Measurements from ENCODE around the gene NPPA.

Gene NPPA

DNA sequence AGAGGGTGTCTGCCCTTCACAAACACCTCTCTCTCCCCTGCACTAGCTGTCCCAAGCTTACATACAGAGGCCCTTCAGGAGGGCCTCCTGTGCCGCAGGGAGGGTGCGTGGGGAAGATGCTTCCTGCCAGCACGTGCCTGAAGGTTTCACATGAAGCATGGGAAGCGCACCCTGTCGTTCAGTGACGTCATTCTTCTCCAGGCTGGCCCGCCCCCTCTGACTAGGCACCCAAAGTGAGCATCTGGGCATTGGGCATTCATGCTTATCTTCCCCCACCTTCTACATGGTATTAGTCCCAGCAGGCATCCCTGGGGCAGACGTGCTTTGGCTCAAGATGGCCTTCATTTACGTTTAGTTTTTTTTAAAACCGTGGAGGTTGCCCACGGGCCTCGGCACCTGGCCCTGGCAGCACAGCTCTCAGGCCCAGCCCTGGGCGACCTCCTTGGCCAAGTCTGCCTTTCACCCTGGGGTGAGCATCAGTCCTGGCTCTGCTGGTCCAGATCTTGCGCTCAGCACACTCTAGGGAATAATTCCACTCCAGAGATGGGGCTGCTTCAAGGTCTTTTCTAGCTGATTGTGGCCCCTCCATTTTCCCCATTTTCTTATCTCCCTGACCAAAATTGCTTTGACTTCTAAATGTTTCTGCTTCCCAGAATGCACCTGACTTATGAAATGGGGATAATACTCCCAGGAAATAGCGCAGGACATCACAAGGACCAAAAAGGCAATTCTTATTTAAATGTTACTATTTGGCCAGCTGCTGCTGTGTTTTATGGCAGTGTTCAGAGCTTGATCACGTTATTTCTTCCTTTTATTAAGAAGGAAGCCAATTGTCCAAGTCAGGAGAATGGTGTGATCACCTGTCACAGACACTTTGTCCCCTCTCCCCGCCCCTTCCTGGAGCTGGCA is 6.1 kb downstream of the NPPA start:
- DNase-seq = no peak

DNA sequence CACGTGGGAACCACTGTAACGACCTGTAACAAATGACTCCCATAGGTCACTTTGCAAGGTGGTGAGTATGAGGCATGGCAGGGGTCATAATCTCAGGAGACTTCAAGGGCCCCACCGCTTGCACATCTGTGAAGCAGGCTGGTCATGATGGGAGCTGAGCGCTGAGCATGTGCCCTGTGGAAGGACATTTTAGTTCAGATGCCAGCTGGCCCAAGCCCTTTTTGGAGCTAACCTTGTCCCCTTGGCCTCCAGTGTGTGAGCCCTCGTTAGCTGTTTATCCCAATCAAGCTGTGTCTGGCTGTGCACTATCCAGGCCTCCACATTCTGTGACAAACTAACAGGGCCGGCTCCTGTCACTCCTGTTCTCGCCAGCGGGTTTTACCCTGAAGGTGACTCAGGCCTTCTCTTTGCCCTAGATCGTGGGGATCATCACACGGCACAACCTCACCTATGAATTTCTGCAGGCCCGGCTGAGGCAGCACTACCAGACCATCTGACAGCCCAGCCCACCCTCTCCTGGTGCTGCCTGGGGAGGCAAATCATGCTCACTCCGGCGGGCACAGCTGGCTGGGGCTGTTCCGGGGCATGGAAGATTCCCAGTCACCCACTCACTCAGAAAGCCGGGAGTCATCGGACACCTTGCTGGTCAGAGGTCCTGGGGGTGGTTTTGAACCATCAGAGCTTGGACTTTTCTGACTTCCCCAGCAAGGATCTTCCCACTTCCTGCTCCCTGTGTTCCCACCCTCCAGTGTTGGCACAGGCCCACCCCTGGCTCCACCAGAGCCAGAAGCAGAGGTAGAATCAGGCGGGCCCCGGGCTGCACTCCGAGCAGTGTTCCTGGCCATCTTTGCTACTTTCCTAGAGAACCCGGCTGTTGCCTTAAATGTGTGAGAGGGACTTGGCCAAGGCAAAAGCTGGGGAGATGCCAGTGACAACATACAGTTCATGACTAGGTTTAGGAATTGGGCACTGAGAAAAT is 7.6 kb downstream of the NPPA start:
- no peak for DNase-seq

DNA sequence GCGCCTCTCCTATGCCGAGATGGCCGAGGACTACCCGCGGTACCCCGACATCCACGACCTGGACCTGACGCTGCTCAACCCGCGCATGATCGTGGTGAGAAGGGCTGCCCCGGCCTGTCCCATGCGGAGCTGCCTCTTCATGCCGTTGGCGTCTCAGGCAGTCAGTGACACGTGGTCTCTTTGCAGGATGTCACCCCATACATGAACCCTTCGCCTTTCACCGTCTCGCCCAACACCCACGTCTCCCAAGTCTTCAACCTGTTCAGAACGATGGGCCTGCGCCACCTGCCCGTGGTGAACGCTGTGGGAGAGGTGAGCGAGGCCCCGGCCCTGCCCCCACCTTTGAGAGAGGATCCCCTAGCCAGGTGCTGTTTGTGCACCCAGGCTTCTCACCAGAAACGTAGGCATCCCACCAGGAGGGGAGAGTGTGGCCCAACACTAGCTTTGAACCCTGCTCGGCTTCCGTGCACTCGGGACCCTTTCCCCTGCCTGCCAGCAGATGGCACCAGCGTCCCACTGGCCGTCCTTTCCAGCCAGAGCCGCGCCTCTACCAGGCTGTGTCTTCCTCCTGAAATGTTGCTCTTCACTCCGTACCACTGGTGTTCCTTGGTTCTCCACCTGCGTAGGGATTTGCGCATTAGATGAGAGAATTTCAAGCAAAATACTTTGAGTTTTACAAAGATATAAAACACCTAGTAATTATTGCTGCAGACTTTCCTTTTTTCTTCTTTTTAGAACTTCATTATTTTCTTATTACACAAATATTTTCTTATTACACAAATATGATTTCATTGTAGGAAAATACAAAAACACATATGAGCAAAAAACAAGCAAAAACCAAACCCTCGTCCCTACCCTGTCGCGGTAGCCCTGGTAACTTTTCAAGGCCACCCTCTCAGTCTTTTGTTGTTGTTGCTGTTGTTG is 9.0 kb downstream of the NPPA start:
- DNase-seq = no peak

DNA sequence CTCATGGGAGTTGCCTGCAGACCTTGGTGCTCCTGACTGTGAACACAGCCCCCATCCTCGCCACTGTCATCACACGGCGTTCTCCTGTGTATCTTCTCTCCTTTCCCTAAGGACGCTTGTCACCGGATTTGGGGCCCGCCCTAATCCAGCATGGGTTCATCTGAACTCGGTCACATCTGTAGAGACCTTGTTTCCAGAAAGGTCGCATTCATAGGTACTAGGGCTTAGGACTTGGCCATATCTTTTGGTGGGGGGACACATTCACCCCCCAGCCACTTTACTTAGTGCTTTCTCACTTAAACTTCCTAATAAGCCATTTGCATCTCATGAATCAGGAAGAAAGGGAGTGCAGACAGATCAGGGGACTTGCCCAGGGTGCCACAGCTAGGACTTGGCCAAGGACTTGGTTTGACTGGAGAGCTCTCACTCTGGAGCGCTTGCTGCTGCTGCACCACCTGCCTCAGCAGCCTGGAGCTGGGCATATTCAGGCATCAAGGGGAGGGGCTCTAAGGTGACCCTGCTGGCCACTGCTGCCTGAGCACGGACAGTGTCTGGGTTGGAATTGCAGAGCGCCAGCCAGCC is 9.7 kb downstream of the NPPA start:
- no peak for DNase-seq

DNA sequence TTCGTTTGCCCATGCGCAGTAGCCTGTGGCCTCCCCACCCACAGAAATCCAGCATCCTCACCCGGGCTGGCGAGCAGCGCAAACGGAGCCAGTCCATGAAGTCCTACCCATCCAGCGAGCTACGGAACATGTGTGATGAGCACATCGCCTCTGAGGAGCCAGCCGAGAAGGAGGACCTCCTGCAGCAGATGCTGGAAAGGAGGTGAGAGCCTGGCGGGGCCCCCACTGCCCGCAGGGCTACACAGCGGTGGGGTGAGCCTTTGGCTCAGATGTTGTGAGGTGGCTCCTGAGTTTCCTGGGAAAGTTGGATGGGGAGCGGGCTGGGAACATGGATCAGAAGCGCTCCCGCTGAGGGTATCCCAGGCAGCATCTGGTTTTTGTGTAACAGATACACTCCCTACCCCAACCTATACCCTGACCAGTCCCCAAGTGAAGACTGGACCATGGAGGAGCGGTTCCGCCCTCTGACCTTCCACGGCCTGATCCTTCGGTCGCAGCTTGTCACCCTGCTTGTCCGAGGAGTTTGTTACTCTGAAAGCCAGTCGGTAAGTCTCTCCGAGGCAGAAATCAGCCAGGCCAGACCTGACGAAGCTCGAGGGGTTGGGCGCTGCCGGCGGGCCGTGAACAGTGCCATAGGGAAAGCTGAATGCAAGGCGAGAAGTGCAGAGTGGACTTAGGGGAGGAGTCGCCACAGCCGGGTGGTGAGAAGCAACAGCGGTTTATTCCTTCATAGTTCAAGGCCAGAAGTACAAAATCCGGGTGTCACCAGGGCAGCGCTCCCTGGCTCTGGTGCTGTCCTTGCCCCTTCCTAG is 10.4 kb downstream of the NPPA start:
- no peak for DNase-seq

DNA sequence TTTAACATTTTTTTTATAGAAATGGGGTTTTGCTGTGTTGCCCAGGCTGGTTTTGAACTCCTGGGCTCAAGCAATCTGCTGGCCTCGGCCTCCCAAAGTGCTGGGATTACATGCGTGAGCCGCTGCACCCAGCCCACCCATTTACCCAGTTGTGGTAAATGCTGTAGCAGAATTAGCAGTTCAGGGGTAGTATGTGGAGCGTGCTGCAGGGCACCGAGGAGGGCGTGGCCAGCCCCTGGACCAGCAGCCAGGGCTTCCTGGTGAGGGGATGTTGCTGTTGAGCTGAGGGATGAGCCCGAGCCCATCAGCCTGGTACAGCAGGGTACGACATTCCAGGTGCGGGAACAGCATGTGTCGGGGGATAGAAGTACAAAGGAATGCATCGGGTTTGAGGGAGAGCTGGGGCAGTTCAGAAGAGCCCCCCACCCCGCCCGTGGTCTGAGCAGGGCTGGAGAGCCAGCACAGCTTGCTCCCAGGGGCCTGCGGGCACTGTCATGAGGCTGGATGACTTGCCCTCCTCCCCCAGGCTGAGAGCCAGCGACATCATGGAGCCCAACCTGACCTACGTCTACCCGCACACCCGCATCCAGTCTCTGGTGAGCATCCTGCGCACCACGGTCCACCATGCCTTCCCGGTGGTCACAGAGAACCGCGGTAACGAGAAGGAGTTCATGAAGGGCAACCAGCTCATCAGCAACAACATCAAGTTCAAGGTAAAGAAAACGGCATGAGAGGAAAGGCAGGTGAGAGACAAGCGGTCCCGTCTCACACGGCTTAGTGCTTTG is 11.9 kb downstream of the NPPA start:
- DNase-seq = no peak

DNA sequence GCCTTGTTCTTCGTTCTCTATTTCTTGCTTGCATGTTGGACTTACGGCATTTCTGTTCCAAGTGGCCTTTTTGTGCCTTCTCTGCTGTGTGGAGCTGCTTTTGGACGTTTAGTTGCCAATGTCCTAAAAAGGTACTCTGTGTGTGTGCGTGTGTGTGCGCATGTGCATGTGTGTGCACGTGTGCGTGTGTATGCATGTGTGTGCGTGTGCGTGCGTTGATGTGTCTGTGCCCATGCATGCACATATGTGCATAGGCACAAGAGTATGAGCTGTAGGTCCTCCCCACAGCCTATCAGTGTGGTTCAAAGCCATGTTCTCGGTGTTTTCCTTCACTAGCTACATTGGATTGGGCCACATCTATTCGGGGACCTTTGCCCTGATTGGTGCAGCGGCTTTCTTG is 13.7 kb downstream of the NPPA start:
- DNase-seq = no peak

DNA sequence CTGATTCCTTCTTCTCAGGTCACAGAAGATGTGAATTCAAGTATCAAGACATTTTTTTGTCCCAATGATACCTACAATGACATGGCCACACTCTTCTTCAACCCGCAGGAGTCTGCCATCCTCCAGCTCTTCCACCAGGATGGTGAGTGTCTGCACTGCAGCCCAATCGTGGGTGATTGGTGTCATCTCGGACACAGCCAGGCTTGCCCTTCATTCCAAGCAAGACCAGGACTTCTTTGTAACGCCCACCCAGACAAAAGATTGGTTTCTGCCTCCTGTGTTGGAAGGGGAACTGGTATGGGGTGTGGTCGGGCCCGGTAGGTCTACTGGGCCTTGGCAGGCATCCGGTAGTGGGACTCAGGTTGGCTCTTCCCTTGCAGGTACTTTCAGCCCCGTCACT is 14.1 kb downstream of the NPPA start:
- no peak for DNase-seq

DNA sequence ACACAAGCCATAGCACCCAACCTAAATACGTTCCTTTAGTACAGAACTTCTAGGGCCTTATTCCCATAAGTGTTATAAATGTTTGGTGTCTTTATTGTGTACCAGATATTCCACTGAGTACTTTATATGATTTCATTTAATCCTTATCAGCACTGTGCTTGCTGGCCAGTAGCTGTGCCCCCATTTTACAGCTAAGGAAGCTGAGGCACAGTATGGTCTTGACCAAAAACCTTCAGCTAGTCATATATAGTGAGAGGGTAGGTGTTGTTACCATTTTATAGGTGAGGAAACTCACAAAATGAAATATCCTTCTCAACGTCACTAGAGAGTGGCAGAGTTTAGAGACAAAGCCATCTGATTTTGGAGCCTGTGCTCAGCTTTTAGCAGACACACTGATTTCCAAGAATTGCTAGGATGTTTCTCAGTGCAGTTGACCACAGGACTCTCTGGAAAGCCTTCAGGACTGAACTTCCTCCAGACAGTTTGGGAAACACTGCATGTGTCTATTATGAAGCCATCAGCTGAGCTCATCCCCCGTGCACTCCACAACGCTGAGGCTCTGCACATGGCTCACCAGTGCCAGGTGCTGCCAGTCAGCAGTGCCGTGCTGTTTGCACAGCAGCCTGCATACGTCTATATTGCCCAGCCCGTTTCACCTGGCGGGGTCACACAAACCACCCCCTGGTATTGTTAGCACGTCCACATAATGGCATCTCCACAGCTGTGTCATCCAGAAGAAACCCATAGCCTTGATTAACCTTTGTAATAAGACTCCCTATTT is 15.4 kb downstream of the NPPA start:
- DNase-seq = no peak

DNA sequence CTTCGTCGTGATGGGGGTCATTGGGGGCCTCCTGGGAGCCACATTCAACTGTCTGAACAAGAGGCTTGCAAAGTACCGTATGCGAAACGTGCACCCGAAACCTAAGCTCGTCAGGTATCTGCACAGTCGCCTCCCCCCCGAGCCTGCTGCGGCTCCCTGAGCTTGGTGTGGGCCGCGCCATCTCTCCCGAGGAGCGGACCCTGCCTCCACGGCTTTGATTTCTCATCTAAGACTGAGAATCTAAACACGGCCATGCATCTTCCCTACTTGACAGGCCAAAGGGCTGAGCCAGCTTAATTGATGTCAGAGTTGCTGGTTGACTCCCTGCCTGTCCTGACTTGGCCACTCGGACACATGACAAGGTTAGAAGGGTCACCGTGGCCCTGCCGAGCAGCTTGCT is 19.1 kb downstream of the NPPA start:
- no peak for DNase-seq

DNA sequence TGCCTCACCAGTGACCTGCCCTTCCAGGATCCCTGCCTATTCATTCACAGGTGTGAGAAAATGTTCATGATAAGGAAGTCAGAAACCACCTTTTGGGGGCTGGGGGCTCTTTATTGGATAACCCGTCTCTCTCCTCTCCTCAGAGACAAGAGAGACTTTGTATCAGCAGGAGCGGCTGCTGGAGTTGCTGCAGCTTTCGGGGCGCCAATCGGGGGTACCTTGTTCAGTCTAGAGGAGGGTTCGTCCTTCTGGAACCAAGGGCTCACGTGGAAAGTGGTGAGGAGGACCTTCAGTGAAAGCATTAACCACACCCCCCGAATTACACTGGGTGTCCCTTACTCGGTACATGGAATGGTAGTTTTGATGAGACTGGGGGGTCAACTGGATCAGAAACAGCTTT is 20.6 kb downstream of the NPPA start:
- DNase-seq = no peak

DNA sequence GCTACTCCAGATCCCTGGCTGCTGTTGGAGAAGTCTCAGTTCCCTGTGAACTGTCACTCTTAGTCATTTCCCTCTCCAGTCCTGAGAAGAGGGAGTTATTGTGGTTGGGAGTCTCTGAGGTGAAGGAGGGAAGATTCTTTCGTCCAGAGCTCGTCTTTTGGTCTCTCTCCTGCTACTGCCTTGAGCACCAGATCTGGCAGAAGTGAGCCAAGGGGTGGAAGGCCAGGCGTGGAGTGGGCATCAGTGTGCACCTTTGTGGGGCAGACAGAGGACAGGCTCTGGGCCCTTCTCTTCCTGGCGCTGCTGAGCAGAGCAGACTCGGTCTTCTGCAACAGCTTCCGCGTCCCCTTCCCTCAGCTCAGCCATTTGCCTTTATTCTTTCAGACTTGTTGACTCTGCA is 22.5 kb downstream of the NPPA start:
- DNase-seq = no peak

DNA sequence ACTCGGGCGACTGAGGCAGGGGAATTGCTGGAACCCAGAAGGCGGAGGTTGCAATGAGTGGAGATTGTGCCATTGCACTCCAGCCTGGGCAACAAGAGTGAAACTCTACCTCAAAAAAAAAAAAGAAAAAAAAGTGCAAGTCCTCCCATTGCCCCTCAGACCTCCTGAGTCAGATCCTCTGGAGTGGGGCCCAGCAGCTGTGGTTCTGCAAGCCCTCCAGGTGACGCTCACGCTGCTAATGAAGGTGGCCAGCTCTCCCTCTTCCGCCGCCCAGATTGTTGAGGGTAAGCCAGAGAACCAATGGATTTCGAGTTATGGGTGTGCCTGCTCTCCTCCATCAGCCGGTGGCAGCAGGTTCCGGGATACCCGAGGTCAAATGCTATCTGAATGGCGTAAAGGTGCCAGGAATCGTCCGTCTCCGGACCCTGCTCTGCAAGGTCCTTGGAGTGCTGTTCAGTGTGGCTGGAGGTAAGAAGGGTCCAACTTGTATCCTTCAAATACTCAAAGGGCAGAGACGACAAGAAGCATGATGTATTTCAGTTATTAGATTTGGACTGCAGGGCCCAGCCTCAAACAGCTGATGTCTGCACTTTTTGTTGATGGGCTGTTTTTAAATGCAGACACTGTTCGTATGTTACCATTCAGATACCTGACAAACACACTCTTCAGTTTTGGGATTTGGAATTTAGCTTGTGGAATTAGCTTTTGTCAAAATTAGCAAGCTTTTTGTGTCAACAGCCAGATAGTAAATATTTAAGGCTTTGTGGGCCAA is 24.0 kb downstream of the NPPA start:
- DNase-seq = no peak

DNA sequence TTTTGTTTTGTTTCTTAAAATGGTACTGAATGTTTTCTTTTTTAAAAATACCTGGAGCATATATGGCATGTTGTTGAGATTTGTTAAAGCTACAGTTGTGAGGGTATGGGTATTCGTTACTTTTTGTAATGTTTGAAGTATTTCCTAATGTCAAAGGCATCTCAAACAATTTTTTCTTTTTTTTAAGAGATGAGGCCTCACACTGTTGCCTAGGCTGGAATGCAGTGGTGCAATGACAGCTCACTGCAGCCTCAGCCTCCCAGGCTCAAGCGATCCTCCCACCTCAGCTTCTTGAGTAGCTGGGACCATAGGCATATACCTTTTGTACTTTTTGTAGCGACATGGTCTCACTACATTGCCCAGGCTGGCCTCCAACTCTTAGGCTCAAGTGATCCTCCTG is 25.5 kb downstream of the NPPA start:
- no peak for DNase-seq

DNA sequence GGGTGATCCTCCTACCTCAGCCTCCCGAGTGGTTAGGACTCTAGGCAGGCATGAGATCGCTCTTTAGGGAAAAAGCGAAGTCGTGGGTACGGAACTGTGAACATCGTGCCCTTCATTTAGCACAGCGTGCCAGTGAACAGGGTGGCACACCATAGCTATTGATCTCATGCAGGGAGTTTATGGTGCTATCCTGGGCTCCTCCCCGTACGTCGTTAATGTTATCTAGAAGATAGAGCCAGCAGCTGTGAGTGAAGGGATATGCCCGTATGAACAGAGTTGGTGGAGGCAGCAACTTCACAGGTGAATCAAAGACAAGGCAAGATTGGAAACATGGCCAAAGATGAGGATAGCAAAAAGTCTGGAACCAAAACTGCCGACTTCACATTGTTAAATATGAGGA is 30.4 kb downstream of the NPPA start:
- no peak for DNase-seq

DNA sequence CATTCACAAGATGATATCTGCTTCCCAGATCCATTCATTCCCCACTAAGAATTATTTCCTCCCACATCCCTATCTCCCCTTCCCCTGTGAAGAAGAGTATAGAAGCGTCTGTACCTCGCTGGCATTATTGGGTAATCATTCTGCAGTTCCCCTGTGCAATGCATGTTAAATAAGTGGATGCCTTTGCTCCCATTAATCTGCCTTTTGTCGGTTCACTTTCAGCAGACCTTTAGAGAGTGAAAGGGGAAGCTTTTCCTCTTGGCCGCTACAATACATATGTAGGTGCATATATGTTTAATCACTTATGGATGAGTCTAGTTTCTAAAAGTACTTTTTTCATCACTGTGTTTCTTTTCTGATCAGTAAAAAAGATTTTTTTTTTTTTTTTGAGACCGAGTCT is 34.6 kb downstream of the NPPA start:
- no peak for DNase-seq

DNA sequence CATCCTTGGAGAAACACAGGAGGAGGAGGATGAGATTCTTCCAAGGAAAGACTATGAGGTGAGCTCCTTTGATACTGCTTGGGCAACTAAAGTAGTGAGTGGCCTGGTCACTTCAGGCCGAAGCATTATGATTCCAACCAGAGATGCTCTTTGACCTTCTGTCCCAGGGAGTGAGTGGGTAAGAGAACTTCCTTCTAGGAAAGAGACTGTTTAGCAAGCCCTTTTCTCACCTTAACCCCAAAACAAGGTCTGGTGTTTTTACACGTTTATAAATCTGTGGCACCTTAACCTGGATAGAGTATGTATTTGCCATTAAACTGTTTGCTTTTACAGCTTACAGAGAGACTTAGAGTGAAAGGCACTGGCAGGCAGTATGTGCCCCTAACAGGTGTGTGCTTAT is 40.5 kb downstream of the NPPA start:
- DNase-seq = no peak

DNA sequence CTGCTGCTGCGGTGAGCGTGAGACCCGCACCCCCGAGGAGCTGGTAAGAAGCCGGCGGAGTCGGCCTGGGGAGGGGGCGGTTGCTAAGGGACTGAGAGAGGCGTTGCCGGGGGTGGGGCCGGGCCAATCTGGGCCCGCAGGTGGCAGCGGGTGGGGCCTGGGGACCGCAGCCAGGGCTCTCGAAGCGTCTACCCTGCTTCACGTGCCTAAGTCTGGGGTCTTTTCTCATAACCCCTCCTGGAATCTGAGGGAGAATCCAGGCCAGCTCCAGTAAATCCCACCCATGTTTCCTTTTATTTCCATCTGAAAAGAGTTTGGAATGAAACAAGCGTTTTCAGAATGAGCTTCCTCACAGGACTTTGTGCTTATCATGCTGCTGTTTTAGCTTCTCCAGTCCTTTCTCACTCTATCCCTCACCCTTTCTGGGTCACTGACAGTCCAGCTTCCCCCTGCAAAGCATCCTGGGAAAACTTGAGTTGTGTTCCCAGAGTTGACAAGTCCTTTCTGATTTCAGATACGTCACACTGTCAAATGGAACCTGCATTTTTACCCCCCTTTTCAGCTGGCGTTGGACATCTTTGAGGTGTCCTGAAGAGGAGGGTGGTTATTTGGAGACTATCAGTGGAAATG is 41.2 kb downstream of the NPPA start:
- DNase-seq = no peak

Data from cortex of kidney (tissue), 1 donor.